MM.1S (cell line): ENCODE results near the gene TBC1D5.

Experiments
- EZH2 ChIP-seq: fragments of 300-600 bp; sonication (generic); optimal IDR thresholded peaks from 2 replicates; pipeline ENCODE3; 2017; ENCODE audit warnings: low read depth, mild to moderate bottlenecking, antibody characterized with exemption, low read length, mixed read lengths
- EZH2phosphoT487 ChIP-seq: fragments of 300-600 bp; sonication (generic); IDR thresholded peaks from 2 replicates; pipeline ENCODE4 v1.6.1; 2018; ENCODE audit warnings: antibody characterized with exemption, low read length
- TF ChIP-seq, protein P1 (sequence below): fragments of 300-600 bp; sonication (generic); IDR thresholded peaks from 2 replicates; pipeline ENCODE4 v1.5.1; 2016; ENCODE audit warnings: antibody characterized with exemption, low read length, mixed read lengths

DNA sequence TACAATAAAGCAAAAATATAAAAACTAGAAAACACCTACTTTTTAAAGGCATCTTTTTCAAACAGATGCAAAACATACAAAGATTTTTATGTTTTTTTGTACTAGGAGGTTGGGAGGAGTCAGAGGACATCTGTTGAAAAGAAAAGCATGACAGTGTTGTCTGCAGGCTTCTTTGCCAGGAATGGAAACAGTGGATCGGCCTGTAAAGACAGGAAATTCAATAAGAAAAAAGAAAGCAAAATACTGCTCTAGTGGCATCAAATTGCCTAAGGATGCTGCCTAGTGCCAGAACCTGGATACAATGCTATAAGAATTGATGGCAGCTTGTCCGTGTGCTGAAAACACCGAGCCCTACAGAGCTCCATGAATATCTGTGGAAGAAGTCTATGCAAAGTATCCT lies 69.9 kb downstream of the TBC1D5 start:
- TF ChIP-seq, protein P1, sequence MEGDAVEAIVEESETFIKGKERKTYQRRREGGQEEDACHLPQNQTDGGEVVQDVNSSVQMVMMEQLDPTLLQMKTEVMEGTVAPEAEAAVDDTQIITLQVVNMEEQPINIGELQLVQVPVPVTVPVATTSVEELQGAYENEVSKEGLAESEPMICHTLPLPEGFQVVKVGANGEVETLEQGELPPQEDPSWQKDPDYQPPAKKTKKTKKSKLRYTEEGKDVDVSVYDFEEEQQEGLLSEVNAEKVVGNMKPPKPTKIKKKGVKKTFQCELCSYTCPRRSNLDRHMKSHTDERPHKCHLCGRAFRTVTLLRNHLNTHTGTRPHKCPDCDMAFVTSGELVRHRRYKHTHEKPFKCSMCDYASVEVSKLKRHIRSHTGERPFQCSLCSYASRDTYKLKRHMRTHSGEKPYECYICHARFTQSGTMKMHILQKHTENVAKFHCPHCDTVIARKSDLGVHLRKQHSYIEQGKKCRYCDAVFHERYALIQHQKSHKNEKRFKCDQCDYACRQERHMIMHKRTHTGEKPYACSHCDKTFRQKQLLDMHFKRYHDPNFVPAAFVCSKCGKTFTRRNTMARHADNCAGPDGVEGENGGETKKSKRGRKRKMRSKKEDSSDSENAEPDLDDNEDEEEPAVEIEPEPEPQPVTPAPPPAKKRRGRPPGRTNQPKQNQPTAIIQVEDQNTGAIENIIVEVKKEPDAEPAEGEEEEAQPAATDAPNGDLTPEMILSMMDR, result no peak
- TF ChIP-seq EZH2 (no peak), EZH2phosphoT487 (no peak)
